NCI-H1436 (cell line): ENCODE data around the gene YKT6.

Source experiments
- DNase-seq: peaks from one replicate; lab custom pipeline; 2025; lab: John Stamatoyannopoulos, UW

Gene YKT6

DNA sequence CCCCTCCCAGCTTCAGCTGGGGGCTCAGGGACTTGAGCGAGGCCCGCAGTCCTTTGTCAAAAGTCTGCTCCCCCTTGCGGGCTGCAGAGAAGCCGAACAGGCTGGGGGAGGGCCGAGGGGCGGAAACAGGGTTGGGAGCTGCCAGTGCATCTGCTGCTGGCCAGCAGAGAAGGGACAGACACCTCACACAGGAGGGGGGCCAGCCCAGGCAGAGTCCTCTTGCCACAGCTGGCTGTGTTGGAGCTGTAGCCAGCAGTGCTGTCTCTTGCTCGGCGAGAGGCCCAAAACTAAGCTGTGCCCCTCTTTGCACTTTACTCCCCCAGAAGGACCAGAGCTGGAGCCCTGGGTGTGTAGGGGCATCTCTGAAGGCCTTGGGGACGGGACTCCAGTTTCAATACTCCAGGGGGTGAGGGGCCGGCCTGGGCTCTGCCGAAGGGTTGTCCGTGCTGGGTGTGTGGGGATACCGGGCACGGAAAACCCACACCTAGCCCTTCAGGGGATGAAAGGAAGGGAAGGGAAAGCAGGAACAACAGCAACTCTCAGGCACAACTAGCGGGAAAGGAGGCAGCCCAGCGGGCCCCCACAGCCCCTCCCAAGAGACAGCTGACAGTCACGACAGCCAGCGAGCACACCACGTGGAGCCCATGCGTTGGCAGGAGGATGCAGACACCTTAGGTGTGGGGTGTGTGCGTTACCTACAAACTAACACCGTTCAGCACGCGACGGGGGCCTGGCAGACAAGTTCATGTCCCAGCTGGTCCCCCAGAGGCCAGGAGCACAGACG, 17.8 kb downstream of the YKT6 start:
- no peak for DNase-seq

DNA sequence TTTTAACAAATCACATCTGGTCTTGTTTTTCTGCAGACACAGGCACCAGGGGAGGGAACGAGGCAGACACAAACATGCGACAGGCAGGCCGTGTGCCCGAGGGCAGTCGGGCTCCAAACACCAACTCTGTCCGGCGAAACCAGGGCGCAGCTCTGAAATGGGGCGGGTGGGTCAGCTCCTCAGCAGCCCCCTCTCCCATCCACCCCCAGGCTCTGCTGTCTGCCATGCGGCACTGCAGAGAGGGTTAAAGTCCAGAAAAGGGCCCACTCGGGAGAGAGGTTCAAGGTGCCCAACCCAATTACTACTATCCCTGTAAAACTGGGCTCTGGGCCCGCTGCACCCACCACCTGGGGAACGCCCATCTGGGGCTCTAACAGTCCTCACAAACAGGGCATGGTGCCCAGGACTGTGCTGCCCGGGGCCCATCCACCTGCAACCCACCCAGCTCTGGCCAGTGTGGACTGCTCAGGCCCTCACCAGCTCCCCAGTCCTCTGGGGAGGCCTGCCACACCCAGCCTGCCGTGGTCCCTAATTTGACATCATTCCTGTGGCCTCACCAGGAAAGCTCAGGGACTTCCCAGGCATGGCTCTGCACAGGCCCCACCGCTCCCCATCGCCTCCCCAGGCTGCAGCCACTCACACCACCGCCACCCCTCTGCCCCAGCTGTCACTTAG, 18.7 kb downstream of the YKT6 start:
- no peak for DNase-seq

DNA sequence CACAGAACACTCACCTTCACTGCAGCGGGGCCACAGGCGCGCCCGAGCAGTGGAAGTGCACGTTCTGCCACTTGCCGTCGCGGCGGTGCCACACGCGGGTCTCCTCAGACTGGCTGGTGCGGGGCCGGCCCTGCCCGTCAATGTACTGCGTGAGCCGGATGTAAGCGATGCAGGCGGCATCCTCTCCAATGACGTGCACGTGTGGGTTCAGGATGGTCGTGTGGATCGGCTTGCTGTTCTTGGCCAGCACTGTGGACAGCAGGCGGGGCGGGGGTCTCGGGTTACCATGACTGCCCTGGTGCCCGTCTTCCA, 19.2 kb downstream of the YKT6 start:
- DNase-seq: no peak

DNA sequence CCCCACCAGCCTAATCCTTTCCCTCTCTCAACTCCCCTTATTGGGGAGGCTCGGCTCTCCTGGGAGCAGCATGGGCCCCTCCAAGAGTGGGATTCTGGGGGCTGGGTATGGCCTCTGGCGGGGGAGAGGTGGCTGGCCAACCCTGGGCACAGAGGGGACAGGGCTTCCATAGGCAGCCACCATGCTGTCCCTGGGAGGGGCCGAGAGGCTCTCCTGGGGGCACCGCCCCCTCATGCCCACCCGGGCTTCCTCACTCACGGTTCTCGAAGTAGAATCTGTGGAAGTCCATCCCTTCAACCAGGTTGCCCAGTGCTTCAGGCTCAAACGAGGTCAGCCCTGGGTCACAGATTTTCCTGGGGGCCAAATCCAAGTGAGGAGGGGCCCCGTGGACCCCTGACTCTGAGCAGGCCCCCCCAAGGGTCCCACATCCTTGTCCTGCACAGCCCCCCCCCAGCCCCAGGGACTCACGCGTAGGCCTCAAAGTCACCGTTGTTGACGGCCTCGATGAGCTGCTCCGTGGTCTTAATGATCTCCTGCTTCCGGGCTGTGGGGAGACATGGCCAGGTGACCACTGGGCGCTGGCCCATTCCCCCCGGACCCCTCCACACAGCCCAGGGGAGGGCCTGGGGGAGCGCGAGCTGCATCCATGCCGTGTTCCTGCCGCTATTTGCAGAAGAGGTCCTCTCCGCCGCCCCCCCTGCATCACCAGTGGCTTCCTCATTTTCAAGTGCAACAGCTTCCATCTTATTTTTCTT, 19.8 kb downstream of the YKT6 start:
- DNase-seq: no peak

DNA sequence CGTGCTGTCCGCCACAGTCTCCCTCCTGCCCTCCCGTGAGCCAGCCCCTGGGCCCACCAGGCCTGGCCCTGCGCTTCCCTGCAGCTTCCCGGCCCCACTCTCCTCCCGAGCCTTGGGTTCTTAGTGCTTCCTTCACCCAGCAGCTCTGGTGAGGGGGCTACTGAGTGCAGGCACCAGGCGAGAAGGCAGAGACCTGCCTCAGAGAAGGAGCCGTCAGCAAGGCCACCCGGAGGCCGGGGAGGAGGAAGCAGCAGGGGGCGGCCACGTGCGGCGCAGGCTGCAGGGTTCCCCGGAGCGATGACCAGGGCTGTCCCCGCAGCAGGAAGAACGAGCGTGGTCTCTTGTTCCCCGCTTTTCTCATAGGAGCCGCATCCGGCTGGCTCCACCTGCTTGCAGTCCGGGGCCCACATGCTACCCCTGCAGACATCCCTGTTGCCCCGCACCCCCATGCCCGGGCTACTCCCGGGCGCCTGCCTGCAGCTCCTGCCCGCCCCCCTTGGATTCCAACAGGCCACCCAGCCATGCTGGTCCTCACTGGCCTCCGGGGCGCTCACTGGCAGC, 20.5 kb downstream of the YKT6 start:
- no peak for DNase-seq

DNA sequence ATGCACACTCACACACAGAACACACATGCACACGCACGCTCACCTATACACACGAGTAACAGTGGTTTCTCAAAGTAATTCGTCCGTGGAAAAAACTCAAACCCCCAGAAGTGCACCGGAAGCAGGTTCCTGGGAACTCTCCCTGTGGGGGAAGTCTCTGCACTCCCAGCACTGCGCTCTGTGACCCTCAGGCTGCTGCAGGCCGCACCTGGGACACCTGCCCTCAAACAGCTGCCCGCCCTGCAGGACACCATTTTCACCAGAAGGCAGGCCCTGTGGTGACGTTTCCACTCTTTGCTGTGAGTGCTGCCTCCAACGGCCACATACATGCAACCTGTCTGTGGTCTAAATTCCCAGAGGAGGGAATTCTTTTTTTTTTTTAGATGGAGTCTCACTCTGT, 21.3 kb downstream of the YKT6 start:
- DNase-seq: no peak

DNA sequence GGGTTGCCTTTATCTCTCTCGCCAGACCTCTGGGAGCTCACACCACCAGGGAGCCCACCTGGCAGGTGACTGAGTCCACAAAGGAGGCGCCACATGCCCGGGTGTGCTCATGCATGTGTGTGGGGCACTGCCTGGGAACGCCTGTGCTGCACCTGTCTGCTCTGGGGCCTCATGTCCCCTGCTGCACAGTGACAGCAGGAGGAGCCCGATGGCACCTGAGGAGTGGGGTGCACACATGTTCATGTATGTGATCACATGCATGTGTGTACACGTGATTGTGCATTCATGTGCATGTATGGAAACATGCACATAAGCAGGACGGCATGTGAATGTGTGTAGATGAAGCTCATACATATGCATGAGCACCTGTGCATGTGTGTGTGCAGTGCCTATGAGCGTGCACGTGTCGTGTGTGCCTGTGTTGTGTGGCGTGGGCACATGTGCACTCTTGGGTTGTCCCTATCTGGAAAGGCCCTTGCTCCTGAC, 22.0 kb downstream of the YKT6 start:
- no peak for DNase-seq

DNA sequence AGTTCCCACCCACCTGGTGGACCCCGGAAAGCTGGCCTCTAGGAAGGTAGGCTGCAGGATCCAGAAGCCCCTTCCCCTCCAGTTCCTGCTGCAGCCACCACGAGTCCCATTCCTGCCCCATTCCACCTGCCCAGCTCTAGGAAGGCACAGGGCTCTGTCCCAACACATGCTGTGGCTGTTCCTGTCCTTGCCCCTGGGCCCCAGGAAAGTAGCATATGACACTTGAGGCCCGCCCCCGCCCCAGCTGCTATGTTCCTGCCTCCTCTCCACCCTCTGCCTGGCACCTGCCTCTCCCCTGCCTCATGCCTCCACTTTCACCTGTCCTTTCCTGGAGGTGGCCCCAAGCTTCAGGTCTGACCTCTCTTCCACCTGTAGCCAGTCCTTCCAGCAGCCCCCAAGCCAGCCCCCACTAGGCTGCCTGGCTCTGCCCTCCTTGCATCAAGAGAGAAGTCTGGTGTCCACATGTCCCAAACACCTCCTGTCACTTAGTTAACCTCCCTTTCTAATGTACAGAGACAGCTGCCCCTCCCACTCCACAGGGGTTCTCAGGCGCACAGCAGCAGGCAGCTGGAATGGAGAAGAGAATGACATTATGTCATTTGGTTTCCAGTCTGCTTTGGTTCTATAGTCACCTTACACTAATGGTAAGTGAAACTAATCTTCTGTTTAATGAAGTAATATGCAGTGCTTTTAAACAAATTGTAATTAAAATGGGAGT, 22.7 kb downstream of the YKT6 start:
- no peak for DNase-seq

DNA sequence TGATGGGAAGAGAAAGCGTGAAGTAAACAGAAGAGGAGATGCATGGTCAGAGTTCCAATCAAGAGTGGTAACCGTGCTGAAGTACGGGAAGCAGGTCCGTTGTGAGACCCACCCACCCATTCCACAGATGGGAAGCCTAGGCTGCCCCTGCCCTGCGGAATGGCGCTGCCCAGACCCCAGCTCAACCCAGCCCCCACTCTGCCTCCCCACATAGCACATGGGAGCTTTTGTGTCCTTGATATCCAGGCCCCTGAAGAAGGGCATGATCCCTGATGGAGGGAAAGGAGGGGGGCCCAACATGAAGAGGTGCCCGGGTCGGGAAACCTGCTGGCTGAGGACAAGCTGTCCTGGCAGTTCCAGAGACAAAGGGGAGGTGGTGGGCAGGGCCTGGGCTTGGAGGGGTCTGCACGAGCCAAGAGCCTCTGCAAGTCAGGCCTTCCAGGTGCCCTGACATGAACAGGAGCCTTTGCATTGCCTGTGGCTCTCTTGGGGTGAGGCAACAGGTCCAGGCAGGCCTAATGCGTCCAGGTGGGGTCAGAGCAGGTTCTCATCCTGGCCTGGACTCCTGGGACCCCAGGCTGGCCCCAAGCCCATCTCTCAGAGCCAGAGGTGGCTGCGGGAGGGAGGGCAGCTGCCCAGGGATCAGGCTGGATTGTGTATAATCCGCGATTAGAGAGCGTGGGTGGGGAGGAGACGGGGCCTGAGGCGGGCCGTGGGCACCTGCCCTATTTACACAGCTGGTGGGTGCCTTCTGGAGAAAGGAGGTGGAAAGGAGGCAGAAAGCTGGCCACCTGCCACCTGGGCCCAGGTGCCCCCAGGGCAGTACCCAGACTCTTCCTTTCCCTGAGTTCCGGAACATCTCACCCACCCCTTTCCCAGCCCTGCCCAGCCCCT, 23.5 kb downstream of the YKT6 start:
- DNase-seq: no peak

DNA sequence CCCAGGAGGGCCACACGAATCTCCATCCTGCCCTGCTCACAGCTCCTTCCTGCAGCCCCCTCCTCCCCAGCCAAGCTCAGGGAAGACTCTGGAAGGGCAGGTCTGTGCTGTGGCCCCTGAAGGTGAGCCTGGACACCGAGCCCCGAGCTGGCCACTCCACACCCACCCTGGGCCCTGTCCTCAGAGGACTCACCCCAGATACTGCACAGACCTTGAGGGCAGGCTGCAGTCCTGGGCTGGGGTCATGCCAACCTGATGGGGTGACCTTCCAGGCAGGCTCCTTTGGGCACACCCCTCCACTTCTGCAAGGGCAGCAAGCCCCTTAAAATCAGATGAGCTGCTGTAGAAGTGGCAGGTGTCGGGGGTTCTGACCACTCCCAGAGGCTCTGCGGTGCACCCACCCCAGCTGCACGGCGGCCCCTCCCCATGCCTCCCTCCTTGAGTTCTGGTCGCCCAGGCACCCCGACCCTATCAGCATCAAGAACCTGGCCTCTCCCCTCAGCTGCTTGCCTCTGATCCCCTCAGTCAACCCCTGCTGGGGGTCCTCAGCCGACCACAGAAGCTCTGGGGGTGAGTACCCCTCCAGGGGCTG, 24.3 kb downstream of the YKT6 start:
- DNase-seq: no peak

DNA sequence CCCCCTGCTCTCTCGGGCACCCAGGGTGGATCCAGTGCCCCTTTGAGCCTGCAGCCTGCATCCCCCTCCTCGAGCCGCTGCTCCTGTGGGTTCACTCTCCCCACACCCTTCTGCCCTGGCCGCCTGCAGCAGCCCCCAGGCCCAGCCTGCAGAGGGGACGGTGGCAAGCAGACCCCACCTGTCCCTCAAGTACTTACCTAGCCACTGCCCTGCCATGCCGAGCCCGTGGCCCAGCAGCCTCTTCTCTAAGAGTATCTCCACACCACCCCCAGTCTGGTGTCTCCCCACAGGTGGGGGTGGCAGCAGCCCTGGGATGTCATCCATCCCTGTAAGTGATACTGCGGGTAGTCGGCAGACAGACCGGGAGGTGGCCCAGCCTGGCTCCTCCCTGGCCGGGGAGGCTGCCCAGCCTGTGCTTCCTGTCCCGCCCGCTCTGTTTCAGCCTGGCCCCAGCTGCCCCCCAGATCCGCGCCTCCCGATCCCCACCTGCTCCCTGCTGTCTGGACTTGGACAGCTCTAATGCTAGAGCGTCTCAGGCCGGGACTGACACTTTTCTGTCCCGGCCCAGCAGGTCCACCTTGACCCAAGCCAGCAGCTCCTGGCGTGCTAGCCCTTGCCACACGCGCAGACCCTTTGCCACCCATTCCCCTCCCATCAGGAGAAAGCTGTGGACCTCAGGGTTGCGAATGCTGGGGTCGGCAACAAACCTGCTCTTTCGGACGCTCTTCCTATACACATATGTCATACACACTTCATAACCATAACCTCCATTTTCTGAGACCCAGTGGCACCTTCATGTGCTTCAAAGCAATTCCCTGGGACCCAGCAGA, 25.0 kb downstream of the YKT6 start:
- DNase-seq: no peak

DNA sequence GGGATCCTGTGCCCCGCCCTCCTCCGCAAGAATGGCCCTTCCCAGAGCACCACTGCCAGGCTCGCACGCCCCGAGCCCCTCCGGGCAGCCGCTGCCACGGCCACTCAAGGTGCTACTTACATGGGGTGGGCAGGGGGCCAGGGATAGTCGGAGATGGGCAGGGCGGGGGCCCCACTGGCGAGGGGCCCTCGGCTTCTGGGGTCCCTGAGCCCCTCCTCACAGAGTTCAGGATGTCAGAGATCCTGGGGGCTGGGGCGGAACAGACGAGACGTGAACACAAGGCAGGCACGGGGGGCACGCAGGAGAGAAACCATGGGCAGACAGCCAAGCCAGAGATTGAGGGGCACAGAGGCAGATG, 25.6 kb downstream of the YKT6 start:
- DNase-seq: no peak

DNA sequence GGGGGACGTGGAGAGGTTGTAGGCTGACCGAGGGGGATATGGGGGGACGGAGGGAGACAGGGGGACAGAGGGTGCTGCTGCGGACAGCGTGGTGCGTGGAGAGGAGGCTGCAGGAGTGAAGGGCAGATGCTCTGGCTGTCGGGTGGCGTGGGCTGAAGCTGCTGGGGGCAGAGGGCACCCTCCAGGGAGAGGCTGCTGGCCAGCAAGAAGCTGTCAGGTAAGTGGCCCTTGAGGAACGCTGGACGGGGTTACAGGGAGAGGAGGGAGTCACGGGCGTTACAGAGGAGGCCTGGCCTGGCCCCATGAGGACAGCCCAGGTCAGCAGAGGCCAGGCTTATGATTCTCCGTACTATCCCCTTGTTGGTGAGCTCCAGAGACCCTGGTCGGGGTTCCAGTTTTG, 27.1 kb downstream of the YKT6 start:
- DNase-seq: no peak

DNA sequence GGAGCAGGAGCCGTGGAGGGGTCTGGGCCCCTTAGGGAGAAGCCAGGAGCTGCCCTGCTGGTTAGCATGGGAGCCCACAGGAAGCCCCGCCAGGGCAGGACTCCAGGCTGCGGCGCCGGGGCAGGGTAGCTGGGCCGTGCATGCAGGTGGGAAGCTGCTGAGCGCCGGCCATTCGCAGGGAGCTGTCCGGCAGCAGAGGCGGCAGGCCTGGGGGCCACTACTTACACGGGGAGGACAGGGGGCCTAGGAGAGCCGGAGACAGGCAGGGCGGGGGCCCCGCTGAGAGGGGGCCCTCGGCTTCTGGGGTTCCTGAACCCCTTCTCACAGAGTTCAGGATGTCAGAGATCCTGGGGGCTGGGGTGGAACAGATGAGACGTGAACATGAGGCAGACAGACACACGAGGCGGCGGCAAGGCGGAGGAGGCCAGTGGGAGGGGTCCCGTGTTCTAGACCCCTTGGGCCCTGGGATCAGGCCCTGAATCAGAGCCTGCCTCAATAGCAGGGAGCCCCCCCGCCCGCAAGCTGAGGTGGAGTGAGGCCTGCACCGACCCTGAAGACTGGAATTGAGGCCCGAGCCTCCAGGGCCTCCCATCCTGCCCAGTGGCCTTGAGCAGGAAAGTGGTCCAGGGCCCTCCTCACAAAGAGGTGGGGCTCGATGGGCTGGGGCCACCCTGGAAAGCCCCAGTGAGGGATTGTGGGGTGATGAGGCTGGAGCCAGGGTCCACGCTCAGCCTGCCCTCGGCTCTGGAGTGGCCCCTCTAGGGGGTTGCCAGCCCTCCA, 28.0 kb downstream of the YKT6 start:
- DNase-seq: no peak

DNA sequence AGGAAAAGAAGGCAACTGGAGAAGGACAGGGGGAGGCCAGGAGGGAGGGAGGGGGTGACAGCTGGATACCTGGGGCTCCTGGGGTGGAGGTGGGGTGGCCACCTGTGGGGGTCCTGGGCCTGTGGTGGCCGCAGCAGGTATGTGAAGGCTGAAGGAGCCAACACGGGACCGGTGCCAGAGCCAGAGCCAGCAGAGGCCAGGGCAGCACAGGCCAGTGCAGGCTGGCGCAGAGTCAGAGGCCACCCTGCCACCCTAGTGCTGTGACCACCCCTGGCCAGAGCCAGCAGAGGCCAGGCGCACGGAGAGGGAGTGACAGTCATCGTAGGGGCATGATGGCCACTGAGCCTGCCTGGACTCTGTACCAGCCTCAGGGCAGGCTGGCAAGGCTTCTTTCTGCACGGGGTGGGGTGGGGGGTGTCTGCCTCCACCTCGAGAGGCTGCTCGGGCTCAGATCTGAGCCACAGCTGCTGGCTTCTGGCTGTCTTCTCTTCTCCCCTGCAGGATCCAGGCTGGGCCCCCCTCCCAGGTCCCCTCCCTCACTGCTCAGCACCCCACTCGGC, 28.8 kb downstream of the YKT6 start:
- DNase-seq: no peak

DNA sequence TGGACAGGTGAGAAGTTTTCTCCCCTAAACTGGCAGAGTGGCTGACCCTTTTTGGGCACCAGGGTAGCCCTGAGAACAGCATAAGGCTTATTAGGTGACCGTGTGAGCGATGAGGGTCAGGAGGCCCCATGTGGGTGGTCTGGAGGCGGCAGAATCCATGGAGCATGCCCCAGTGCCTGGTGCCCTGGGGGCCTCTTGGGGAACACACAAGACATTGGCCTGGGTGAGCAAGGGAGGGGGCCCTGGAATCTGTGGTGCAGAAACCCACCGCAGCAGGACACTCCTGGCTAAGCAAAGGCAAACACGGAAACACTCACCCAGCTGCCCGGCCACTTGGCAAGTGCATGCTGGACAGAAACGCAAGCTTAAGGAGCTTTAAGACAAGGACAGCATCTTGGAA, 29.5 kb downstream of the YKT6 start:
- DNase-seq: no peak

DNA sequence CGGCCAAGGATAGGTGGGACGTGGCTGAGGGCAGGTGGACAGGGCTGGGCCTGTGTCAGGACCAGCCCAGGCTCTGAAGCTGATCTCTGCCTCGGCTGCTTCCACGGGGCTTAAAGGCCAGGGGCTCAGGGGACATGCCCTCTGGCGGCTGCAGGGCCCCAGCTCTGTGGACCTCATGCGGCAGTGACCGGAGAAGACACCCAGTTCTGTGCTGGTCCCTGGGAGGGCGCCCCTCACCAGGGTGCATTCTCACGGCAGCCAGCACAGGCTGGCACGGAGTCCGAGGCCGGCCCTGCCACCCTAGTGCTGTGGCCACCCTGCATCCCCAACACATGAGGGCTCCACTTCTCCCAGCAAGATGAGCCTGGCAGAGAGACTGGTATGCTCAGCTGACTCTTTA, 30.3 kb downstream of the YKT6 start:
- no peak for DNase-seq

DNA sequence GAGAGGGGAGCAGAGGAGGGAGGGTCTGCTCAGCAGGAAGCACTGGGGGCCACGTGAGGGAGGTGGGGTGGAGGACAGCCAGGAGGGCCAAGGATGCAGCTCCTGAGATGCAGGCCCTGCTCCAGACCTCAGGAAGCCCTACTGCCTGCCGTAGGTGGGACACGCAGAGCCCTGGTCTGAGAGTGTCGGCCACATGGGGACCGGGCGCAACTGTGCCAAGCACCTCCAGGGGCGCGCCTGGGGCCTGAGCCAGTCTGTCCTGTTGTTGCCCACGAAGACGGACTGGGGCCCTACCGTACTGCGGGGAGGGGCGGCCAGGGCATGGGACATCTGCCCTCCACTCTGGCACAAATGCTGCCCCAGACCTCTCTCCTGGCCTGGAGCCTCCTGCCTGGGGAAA, 31.6 kb downstream of the YKT6 start:
- DNase-seq: no peak
